HG02870 (cell line): ENCODE results near the gene DPH6.

Experiments used
- ATAC-seq: cut with Tn5 transposase; IDR thresholded peaks from one replicate; pipeline ENCODE4 v1.9.1; 2021; ENCODE audit warnings: mild to moderate bottlenecking, moderate library complexity; ENCODE audit not compliant: unreplicated experiment

DPH6 gene

DNA sequence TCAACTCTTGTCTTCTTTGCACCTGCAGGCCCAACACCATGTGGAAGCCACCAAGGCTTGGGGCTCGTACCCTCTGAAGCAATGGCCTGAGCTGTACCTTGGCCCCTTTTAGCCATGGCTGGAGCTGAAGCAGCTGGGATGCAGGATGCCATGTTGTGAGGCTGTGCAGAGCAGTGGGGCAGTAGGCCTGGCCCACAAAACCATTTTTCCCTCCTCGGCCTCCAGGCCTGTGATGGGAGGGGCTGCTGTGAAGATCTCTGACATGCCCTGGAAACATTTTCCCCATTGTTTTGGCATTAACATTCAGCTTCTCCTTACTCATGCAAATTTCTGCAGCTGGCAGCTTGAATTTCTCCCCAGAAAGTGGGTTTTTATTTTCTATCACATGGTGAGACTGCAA is 58.5 kb downstream of the DPH6 start:
- no peak for ATAC-seq

DNA sequence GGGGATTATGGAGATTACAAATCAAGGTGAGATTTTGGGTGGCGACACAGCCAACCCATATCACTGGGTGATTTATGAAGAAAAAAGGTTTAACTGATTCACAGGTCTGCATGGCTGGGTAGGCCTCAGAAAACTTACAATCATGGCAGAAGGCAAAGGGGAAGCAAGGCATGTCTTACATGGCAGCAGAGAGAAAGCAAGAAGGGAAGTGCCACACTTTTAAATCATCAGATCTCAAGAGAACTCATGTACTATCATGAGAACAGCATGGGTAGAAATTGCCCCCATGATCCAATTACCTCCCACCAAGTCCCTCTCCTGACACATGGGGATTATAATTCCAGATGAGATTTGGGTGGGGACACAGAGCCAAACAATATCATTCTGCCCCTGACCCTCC is 59.7 kb downstream of the DPH6 start:
- ATAC-seq = no peak

DNA sequence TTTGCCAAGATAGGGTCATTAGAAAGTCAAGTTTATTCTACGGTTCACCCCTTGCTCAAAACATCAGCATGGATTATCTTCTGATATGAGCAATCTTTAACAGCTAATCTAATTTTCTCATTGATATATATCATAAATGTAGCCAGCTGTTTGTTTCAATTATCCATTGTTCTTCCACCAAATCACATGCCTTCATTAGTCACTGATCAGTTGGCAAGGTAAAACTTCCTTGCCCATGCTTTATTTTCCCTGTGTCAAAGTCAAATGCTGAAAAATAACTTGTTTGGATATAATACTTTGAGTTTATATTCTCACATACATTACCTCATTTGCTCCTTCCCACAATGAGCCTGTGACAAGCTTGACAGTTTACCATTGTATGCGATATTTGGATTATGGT is 60.6 kb downstream of the DPH6 start:
- no peak for ATAC-seq

DNA sequence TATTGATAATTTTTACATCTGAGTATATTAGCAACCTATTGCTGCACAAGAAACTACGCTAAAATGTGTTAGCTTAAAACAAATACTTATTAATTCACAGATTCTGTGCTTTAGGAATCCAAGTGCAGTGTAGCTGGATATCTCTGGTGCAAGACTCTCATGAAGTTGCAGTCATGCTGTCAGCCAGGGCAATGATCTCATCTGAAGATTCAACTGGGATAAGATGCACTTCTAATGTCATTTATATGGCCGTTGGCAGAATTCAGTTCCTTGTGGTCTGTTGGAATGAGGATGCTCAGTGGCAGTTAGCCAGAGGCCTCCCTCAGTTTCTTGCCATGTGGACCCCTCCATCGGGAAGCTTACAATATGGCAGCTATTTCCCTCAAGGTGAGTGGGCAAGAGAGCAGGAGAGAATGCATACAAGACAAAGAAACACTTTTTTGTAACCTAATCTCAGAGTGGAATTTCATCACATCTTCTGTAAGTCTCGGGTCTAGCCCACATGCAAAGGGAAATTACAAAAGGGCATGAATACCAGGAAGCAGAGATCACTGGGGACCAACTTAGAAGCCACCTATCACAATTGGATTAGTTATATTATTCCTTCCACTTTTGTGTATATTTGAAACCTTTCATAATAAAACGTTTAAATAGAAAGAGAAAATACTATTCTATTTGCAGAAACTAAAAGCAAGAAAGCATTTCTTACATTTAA is 61.6 kb downstream of the DPH6 start:
- ATAC-seq = no peak

DNA sequence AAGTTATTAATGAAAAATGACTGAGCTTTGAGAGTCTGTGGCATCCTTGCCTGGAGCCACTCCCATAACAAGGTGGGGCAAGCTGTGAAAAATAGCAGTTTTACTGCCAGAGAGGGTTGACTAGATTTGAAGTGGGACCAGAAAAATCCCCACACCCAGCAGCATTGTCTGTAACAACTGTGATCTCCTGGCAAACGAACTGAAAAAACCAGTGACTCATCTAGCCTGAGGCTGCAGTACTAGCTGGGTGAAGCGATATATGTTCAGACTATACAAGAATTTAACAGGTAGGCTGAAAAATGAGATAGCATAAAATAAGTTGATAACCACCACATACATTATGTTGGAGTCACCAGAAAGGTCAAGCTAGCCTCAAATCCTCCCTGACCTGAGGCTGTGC is 64.0 kb downstream of the DPH6 start:
- ATAC-seq = no peak

DNA sequence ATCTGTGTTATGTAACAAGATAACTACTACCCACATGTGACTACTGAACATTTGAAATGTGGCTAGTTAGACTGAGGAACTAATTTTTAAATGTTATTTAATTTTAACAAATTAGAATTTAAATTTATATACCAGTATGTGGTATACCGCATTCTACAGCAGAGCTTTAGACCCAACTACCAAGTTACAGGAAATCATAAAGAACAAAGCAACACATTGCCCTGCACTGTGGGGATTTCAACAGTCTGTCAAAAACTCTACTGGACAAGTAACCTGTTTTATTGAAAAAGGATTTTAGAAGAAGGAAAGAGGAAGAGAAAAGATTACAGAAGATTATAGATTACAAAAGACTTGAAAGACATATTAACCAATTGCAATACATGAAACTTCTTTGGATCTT is 64.9 kb downstream of the DPH6 start:
- no peak for ATAC-seq

DNA sequence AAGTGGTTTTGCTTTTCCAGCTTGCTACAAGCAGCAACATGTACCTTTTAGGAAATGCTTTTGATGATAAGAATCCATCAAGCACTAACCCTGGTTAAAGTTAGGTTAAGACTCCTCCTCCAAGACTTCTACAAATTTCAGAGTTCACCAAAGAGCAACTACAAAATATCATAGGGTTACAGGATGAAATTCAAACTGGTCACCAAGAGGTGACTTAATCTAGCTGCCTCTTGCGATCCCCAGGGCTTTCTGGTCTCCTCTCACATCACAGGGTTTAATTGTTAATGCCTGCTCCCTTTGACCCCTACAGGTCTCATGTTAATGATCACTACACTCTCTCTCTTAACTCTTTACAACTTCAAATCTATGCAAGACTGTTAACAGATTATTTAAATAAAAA is 66.5 kb downstream of the DPH6 start:
- ATAC-seq = no peak

DNA sequence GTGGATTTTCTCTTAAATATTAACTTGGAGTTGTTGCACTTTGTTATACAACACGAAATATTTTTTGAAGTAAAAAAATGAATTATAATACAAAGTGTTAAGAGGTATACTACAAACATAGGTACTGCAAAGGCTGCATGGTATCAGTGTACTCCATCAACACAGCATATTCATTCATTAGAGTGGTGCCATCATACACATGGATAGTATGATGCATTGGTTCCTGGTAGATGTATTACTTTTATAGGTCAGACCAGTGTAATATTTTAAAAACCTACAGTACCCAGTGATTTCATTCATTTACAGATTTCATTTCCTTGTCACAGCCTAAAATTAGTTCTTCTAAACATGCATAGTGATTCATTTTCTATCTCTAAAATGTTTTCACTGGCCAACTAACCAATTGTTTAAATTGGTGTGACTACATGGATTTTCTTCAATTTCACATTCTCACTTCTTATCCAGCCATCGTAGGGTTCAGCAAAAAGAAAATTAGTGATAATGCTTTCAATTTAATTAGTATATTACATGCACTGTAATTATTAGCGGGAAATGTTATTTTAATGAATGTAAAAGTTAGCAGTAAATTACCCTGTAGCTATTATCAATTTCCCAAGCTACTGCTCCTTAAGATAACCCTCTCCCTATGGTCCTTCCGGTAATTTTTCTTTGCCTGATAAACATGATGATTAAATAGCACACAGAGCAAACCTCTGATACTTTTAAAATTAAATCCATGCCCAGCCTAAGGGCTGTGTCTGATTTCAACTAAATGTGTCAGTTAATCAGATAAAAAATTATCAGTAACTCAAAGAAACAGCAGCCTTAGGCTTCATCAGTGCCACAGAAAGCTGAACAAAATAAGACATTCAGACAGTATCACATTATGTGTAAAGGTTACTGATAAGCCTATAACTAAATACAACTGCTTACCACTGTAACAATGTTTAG is 68.4 kb downstream of the DPH6 start:
- ATAC-seq = no peak

DNA sequence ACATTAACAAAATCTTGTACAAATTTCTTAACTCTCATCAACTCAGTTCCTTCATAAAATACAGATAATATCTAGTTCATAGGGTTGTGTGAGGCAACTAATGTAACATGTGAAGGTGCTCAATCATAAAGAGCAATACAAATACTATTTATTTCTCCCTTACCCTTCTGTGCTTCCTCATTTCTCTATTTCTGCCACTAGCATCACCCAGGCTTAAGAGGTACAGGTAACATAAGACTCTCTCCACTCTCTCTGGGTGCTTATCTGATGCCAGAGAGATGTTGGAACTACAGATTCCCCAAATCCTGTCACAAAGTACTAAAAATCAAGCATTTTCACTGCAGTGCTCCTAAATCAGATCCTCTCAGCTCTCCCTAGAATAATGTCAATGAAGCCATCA is 74.9 kb downstream of the DPH6 start:
- ATAC-seq = no peak

DNA sequence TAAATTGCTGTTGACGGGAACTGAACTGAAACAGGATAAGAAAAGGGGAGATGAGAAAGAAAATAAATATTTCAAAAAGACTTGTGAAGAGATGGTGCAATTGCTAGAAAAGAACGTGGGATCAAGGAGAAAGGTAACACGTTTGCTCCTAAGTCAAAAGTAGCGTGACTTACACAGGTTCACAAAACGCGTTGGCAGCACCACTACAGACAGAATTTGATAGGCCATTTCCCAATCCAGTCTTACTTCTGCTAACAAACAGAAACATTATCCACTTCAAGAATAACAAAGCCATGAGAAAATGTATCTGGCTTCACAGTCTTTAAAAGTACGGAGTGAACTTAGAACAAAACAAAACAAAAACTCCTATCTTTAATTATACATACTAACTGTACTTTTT is 75.5 kb downstream of the DPH6 start:
- no peak for ATAC-seq

DNA sequence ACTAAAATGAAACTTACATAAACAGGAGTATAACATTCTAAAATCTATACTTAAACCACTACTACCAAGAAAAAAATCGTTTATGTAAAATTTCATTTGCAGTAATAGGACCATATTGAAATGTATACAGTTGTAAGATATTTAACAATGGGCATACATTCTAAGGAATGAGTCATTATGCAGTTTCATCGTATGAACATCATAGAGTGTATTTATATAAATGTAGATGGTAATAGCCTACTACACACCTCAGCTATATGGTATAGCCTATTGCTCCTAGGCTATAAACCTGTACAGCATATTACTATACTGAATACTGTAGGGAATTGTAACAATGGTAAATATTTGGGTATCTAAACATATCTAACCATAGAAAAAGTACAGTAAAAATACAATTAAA is 79.5 kb downstream of the DPH6 start:
- ATAC-seq = no peak

DNA sequence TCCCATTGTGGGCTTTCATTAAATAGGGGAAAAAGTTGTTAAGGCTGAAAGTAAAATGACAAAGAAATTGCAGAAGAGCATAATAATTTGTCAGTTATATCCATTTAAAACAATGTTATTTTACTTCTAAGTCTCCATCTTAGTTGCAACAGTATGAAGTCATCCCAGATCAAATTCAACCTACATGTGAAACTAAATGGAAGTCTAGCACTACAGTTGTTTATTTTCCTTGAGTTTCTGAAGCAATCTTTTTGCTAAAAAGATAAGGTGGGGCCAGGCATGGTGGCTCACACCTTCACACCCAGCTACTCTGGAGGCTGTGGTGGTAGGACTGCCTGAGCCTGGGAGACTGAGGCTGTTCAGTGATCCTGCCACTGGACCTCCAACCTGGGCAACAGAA is 80.2 kb downstream of the DPH6 start:
- no peak for ATAC-seq

DNA sequence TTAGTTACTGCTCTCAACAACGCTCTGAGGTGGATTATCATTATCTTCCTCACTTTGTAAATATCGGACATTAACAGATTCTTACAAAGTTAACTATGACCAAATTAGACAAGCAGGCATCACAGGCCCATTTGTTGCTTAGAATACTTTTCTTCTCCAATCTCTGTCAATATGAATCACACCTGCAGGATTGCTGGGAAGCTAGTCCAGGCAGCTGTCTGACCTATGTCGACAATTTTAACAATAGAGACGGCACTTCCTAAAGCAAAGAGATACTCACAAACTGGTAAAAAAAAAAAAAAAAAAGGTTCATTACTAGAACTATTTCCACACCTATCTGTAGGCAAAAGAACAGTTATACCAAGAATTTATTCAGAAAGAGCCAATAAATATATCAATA is 85.3 kb downstream of the DPH6 start:
- ATAC-seq = no peak

DNA sequence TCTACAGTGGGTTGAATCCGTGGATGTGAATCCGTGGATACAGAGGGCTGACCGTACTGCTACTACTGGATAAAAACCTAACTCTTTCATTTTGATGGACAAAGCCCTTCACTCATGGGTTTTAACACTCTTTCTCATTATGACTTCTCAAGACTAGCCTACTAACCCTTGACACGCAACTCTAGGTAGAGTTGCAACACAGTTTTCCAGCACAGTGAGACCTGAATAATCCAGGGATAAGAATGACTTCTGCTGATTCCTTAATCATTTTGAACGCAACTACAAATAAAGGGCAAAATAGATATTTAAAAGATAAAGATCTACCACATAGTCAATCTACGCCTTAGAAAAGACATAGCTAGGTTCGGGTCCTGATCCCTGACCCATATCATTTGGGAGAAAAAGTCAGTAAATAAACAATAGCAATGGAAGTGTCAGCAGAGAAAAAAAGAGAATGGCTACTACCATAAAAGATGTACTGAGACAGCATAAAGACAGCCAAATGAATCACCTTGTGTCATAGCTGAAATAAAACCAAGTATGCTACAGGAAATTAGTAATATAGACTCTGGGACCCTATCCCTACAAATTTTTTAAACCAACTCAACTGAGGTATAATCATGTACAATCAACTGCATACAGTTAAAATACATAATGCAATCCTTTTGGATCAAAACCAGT is 87.6 kb downstream of the DPH6 start:
- ATAC-seq = no peak

DNA sequence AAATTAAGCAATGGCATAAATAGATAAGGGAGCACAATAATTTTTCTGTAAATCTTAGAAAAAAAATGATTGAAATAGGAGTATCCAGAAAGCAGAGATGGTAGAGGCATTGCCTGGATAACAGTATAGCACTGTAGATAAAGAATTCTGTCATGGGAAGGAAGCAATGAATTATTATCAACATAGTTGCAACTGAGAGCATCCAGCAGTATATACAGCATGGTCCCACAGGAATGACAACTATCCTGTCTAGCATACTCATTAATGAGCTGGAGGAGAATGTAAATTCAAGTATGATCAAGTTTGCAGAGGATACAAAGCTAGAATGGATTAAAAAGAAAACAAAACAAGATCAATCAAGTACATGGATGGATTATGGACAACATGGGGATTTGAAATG is 90.8 kb downstream of the DPH6 start:
- ATAC-seq = no peak

DNA sequence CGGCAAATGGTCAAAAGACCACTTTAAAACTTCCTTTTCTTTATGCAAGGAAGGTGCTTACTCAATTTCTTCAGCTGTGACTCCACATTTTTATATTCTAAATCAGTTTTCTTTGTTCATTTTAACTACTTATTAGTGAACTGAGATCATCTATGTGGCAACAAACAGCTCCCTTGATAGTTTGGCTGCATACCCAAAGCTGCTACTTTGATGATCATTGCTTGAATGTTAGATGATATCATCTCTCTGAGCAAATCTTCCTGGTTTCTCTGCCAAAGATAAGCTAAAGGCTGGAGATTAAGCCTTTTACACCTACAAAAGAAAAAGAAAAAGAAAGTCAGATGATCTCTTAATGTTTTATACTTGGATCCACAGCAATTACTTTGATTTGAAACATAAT is 95.5 kb downstream of the DPH6 start:
- no peak for ATAC-seq

DNA sequence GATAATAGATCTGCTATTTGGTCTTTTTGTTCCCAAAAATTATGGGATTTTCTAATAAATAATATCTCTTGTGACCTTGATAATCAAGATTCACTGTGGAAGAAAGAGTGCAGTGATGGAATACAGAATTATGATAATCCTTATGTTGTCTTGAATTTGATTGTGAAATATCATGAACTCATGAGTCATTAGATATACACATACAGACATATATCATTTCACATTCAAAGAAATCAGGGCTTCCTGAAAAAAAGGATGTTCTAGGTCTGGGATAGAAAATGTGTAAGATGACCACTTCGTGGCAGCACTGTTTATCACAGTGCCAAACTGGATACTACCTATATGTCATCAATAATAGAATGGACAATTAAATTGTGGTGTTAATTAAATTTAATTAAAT is 97.7 kb downstream of the DPH6 start:
- ATAC-seq = no peak

DNA sequence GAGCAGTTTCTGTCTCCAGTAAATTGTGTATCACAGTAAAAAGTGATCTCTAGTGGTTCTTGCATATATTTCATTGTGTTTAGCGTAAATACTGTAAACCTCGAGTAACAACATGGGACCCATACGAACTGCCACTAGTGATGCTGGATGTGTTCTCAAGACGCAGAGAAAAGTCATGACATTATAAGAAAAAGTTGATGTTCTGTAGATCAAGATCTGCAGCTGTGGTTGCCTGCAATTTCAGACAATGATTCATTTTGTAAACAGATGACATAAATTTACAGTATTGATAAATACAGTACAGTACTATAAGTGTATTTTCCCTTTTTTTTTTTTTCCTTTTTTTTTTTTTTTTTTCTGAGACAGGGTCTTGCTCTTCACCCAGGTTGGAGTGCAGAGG is 100.1 kb downstream of the DPH6 start:
- no peak for ATAC-seq

DNA sequence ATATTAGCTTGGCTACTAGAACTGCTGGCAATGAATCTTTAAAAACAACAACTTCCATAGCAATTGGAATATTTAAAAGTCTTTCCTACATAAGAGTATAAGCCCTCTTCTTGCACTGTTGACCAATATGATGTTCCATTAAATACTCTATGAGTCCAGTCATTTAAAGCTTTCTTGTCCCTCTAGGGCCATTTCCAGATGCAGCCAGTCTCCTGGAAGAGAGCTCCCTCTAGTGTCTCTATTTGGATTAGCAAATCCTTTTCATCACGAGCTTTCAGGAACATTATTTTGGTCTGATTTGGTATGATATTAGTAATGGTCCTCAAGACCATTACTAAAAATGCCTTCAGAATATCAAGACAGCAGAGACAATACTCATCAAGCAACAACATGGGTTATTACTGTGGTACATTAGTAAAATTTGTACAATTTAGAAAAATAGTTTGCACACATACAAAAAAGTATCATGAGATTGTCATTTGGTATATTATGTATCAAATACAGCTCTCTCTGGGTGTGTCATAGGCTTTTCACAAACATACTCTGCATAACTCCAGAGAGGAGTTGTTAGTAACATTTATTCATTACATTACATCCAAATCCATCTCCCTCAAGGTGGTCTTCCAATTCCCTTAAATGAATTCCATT is 101.3 kb downstream of the DPH6 start:
- no peak for ATAC-seq

DNA sequence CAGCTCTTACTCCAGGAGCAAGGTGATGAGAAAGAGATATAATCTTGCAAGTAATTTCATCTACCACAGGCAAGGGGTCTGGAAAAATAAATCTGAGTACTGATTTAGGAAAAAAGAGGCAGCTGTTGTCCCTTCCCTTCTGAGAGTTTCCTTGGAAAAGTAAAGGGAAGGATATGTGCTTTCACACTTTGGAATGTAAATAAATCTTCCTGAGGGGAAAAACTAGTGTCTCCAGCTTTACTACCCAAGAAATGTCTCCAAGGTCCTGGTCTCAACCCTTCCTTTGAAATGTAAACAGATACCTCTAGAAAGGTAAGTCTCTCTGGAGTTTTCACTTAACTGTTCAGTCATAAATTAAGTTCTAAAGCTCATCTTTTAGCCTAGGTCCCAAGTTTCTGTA is 102.6 kb downstream of the DPH6 start:
- ATAC-seq = no peak

DNA sequence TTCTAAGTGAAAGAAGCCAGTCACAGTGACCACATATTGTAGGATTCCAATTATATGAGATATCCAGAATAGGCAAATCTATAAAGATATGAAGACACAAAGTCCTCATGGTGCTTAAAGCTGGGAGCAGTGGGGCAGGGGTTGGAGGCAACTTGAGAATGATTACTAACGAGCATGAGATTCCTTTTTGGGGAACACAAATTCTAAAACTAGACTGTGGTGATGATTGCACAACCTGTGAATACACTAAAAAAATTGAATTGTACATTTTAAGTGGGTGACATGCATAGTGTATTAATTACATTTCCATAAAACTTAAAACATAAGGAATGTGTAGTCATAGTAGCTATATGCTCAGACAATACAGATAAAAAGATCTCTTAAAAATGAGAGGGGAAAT is 103.2 kb downstream of the DPH6 start:
- ATAC-seq = no peak
